ENCODE measurements around the gene FLT3LG.
A peak's percentile ranks its signal among the peaks of the same experiment; 100 is the strongest.
"Not testable (repeated sequence)": the region's sequence is repeated elsewhere in the genome, so short reads cannot be mapped to it uniquely, and the experiment has no call there.

The FLT3LG gene

DNA sequence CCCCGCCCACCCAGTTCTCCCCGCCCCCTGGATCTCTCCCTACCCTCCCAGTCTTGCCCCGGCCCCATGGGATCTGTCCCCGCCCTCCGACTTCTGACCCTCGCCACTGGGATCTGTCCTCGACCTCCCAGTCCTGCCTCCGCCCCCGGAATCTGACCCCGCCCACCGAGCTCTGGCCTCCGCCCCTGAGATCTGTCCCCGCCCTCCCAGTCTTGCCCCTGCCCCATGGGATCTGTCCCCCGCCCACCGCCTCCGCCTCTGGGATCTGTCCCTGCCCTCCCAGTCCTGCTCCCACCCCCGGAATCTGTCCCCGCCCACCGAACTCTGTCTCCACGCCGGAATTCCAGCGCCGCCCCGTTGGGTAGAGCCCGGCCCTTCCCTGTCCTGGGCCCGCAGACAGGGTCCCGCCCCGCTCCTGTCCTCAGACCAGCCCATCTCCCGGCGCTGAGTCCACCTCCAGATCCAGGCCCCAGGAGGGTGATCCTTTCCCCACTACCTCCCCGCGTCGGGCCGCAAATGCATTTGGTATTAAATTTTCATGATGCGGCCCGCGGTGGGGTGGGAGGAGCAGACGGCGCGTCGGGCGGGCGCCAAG, 31.1 kb upstream of the FLT3LG start:
- H3K4me3 ChIP-seq (ENCODE audit: low read length), result peak overlapping the region; percentile 84
- H2AFZ ChIP-seq (ENCODE audit: low read length), result peak overlapping the region; percentile 99
- no peaks in the 10 kb centered on the region for H3K4me1 ChIP-seq (ENCODE audit: low read length)
- H3F3A ChIP-seq (ENCODE audit: insufficient read depth, low read length), result peaks cover 6% of the 10 kb centered on the region; the same call in 1 of the 2 replicates
- no peaks in the 10 kb centered on the region for H4K20me1 ChIP-seq (ENCODE audit: insufficient read depth, low read length)
- peak overlapping the region; percentile 90 for H3K4me2 ChIP-seq (ENCODE audit: low read depth, low read length)
- H3K9ac ChIP-seq (ENCODE audit: low read length), result peak overlapping the region; percentile 62; the same call in 1 of the 2 replicates
- TF ChIP-seq, protein P1, sequence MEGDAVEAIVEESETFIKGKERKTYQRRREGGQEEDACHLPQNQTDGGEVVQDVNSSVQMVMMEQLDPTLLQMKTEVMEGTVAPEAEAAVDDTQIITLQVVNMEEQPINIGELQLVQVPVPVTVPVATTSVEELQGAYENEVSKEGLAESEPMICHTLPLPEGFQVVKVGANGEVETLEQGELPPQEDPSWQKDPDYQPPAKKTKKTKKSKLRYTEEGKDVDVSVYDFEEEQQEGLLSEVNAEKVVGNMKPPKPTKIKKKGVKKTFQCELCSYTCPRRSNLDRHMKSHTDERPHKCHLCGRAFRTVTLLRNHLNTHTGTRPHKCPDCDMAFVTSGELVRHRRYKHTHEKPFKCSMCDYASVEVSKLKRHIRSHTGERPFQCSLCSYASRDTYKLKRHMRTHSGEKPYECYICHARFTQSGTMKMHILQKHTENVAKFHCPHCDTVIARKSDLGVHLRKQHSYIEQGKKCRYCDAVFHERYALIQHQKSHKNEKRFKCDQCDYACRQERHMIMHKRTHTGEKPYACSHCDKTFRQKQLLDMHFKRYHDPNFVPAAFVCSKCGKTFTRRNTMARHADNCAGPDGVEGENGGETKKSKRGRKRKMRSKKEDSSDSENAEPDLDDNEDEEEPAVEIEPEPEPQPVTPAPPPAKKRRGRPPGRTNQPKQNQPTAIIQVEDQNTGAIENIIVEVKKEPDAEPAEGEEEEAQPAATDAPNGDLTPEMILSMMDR (IDR thresholded peaks at IDR 0.05; ENCODE audit: low read length), result no peak
- no peak for TF ChIP-seq EZH2 (optimal IDR thresholded peaks at IDR 0.05; ENCODE audit: low read depth, low read length)
- no peak for TF ChIP-seq EZH2phosphoT487 (IDR thresholded peaks at IDR 0.05; ENCODE audit: low read length)
- peaks cover 43% of the 10 kb centered on the region for H3K27me3 ChIP-seq (replicated peaks; ENCODE audit: insufficient read depth, low read length)
- H3K79me2 ChIP-seq (ENCODE audit: low read length), result no peaks in the 10 kb centered on the region
- H3K9me2 ChIP-seq (replicated peaks; ENCODE audit: insufficient read depth, low read length), result no peaks in the 10 kb centered on the region
- H3K36me3 ChIP-seq (replicated peaks; ENCODE audit: insufficient read depth, low read length), result no peaks in the 10 kb centered on the region
- peak; percentile 57 for DNase-seq
- H3K27ac ChIP-seq (ENCODE audit: low read length), result no peak overlapping the region; the same call in 1 of the 2 replicates
- H3K9me3 ChIP-seq (replicated peaks; ENCODE audit: insufficient read depth, low read length), result no peaks in the 10 kb centered on the region

DNA sequence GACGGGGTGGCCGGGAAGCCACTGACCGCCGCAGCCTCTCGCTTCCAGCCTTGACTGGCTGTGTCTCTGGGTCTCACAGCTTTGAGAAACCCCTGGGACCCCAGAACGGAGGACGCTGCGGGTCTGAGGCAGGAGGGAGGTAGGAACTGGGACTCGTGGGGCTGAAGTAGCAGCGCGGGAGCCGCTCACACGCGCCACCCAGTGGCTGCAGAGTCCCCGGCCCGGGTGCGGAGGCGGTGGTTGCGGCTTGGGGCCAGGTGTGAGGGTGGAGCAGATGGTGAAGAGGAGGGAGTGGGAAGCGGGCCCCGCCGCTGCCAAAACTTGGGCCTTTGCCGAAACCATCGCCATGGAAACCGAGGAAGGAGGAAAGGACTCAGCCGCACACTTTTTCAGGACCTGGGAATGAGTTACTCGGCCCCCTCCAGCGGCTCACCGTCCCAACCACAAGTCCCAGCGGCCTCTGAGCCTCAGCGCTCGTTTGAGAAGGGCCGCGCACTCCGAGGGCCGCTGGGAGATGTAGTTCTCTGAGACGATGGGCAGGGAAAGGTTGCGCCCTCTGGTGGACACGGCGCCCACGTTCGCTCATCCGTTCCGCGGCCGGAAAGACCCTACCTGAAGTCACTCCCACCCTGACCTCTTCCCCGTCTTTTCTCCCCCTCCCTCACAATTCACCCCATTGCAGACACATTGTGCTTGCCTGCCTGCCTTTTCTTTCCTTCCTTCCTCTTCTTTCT, 30.5 kb upstream of the FLT3LG start:
- H2AFZ ChIP-seq (ENCODE audit: low read length), result peak overlapping the region; percentile 99
- H3K27ac ChIP-seq (ENCODE audit: low read length), result peak overlapping the region; percentile 28; the same call in 1 of the 2 replicates
- peak overlapping the region; percentile 62; the same call in 1 of the 2 replicates for H3K9ac ChIP-seq (ENCODE audit: low read length)

DNA sequence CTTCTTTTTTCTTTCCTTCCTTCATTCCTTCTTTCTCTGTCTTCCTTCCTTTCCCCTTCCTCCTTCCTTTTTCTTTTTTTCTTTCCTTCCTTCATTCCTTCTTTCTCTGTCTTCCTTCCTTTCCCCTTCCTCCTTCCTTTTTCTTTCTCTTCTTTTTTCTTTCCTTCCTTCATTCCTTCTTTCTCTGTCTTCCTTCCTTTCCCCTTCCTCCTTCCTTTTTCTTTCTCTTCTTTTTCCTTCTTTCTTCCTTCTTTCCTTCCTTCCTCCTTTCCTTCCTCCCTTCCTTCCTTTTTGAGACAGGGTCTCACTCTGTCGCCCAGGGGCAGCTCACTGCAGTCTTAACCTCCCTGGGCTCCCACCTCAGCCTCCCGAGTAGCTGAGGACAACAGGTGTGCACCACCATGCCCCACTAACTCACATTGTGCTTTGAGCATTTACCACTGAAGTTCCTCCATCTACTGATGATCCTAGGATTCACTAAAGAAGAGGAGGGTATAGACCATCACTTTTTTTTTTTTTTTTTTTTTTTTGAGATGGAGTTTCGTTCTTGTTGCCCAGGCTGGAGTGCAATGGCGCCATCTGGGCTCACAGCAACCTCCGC, 29.8 kb upstream of the FLT3LG start:
- peak overlapping the region; percentile 84; the same call in 1 of the 2 replicates for H3K4me3 ChIP-seq (ENCODE audit: low read length)

More for the DNA sequence above, 30.5 kb upstream of the FLT3LG start:
- Histone ChIP-seq H3K4me3 (ENCODE audit: low read length) (peak overlapping the region; percentile 84), H3K27me3 (replicated peaks; ENCODE audit: insufficient read depth, low read length) (peaks cover 36% of the 10 kb centered on the region), H3K36me3 (replicated peaks; ENCODE audit: insufficient read depth, low read length) (no peaks in the 10 kb centered on the region), H3K9me2 (replicated peaks; ENCODE audit: insufficient read depth, low read length) (no peaks in the 10 kb centered on the region), H3K4me2 (ENCODE audit: low read depth, low read length) (peak overlapping the region; percentile 90), H3K9me3 (replicated peaks; ENCODE audit: insufficient read depth, low read length) (no peaks in the 10 kb centered on the region), H4K20me1 (ENCODE audit: insufficient read depth, low read length) (no peaks in the 10 kb centered on the region), H3K4me1 (ENCODE audit: low read length) (no peaks in the 10 kb centered on the region), H3F3A (ENCODE audit: insufficient read depth, low read length) (peaks cover 6% of the 10 kb centered on the region; the same call in 1 of the 2 replicates), H3K79me2 (ENCODE audit: low read length) (no peaks in the 10 kb centered on the region)
- DNase-seq, result peak; percentile 93
- TF ChIP-seq, protein P1 (IDR thresholded peaks at IDR 0.05; ENCODE audit: low read length), result peak; percentile 78
- TF ChIP-seq EZH2phosphoT487 (IDR thresholded peaks at IDR 0.05; ENCODE audit: low read length), result no peak

More for the DNA sequence above, 29.8 kb upstream of the FLT3LG start:
- H4K20me1 ChIP-seq (ENCODE audit: insufficient read depth, low read length); H3K36me3 ChIP-seq (replicated peaks; ENCODE audit: insufficient read depth, low read length); H3F3A ChIP-seq (ENCODE audit: insufficient read depth, low read length); H3K27ac ChIP-seq (ENCODE audit: low read length); H3K4me1 ChIP-seq (ENCODE audit: low read length); H3K9ac ChIP-seq (ENCODE audit: low read length); H3K9me3 ChIP-seq (replicated peaks; ENCODE audit: insufficient read depth, low read length); H3K79me2 ChIP-seq (ENCODE audit: low read length); DNase-seq; H3K9me2 ChIP-seq (replicated peaks; ENCODE audit: insufficient read depth, low read length): not testable (repeated sequence)
- Histone ChIP-seq H3K27me3 (replicated peaks; ENCODE audit: insufficient read depth, low read length) (peaks cover 29% of the 10 kb centered on the region), H2AFZ (ENCODE audit: low read length) (peak overlapping the region; percentile 99; the same call in 1 of the 2 replicates), H3K4me2 (ENCODE audit: low read depth, low read length) (peak overlapping the region; percentile 90; the same call in 1 of the 2 replicates)
